Forelimb muscle (tissue), 1 donor: ENCODE data around the gene ABI3BP. TPM values are rescaled to one million over a fixed set of nuclear protein-coding genes. Genes with fewer than 3 reads are reported as not detected.

Source experiments
- DNase-seq: peaks from one replicate; pipeline ENCODE4 v3.0.0-alpha.2; 2013; ENCODE audit warnings: low read depth
- polyA plus RNA-seq: library from polyadenylated mRNA; unstranded; fragments of 120-200 nt; gene quantifications from one replicate; pipeline ENCODE4 v1.2.1, GENCODE V29; 2013; ENCODE audit not compliant: insufficient read length

Gene ABI3BP
- polyA plus RNA-seq, 1 donor: 265 TPM

GRCh38 chr3:100941451-100941850, 51.8 kb downstream of the ABI3BP start:
- DNase-seq: no peak

GRCh38 chr3:100941041-100941440, 52.2 kb downstream of the ABI3BP start:
- no peak for DNase-seq

GRCh38 chr3:100936931-100937330, 56.3 kb downstream of the ABI3BP start:
- DNase-seq: no peak

GRCh38 chr3:100932491-100932890, 60.7 kb downstream of the ABI3BP start:
- DNase-seq: no peak

- DNase-seq: no peak
These were observed 64.4 kb downstream of the ABI3BP start for GRCh38 chr3:100928638-100929428.

- DNase-seq: no peak
These were observed 65.4 kb downstream of the ABI3BP start for GRCh38 chr3:100927775-100928174.

- no peak for DNase-seq
These were observed 77.3 kb downstream of the ABI3BP start for GRCh38 chr3:100915706-100916495.

GRCh38 chr3:100913870-100914648, 79.2 kb downstream of the ABI3BP start:
- no peak for DNase-seq

GRCh38 chr3:100912976-100913545, 80.2 kb downstream of the ABI3BP start:
- DNase-seq: no peak

- DNase-seq: no peak
These were observed 80.7 kb downstream of the ABI3BP start for GRCh38 chr3:100912571-100912970.

- DNase-seq: no peak
These were observed 81.3 kb downstream of the ABI3BP start for GRCh38 chr3:100911956-100912355.

GRCh38 chr3:100910986-100911385, 82.2 kb downstream of the ABI3BP start:
- DNase-seq: no peak

GRCh38 chr3:100902572-100902971, 90.6 kb downstream of the ABI3BP start:
- no peak for DNase-seq

GRCh38 chr3:100900671-100901335, 92.4 kb downstream of the ABI3BP start:
- no peak for DNase-seq

GRCh38 chr3:100899440-100900091, 93.7 kb downstream of the ABI3BP start:
- DNase-seq: no peak

GRCh38 chr3:100898681-100899080, 94.5 kb downstream of the ABI3BP start:
- DNase-seq: no peak

- DNase-seq: no peak
These were observed 96.2 kb downstream of the ABI3BP start for GRCh38 chr3:100896994-100897393.

- no peak for DNase-seq
These were observed 99.6 kb downstream of the ABI3BP start for GRCh38 chr3:100893590-100893989.

- DNase-seq: no peak
These were observed 100.1 kb downstream of the ABI3BP start for GRCh38 chr3:100893108-100893507.

- no peak for DNase-seq
These were observed 101.4 kb downstream of the ABI3BP start for GRCh38 chr3:100891827-100892226.

- DNase-seq: no peak
These were observed 102.2 kb downstream of the ABI3BP start for GRCh38 chr3:100891033-100891432.
